Smooth muscle cell (in vitro differentiated cells): Measurements from ENCODE around the gene DSCAM. TPM values are rescaled to one million over a fixed set of nuclear protein-coding genes. Genes with fewer than 3 reads are reported as not detected.

Experiments used
- DNase-seq: peaks from one replicate; lab custom pipeline; 2025; ENCODE audit not compliant: unreplicated experiment; lab: John Stamatoyannopoulos, UW
- H2AFZ ChIP-seq: fragments of 200-600 bp; sonication (generic); 2 replicates; pipeline ENCODE4 v1.6.0; 2016; ENCODE audit warnings: antibody characterized with exemption, low read depth, mild to moderate bottlenecking
- H3F3A ChIP-seq: fragments of 200-600 bp; sonication (generic); 2 replicates; pipeline ENCODE4 v1.6.0; 2017; ENCODE audit warnings: antibody characterized with exemption, low read depth
- H3K27ac ChIP-seq: fragments of 200-600 bp; sonication (generic); 2 replicates; pipeline ENCODE4 v1.5.1; 2016; ENCODE audit warnings: low read depth, mild to moderate bottlenecking
- H3K27me3 ChIP-seq: fragments of 200-600 bp; sonication (generic); 2 replicates; pipeline ENCODE4 v1.6.1; 2016; ENCODE audit warnings: low read depth, mild to moderate bottlenecking
- H3K36me3 ChIP-seq: fragments of 200-600 bp; sonication (generic); 2 replicates; pipeline ENCODE4 v1.5.1; 2016; ENCODE audit warnings: low read depth
- H3K4me1 ChIP-seq: fragments of 200-600 bp; sonication (generic); 2 replicates; pipeline ENCODE4 v1.5.1; 2016; ENCODE audit warnings: low read depth
- H3K4me2 ChIP-seq: fragments of 200-600 bp; sonication (generic); 2 replicates; pipeline ENCODE4 v1.6.0; 2016; ENCODE audit warnings: mild to moderate bottlenecking
- H3K4me3 ChIP-seq: fragments of 200-600 bp; sonication (generic); 2 replicates; pipeline ENCODE4 v1.5.1; 2016; ENCODE audit warnings: mild to moderate bottlenecking
- H3K79me2 ChIP-seq: fragments of 200-600 bp; sonication (generic); 2 replicates; pipeline ENCODE4 v1.6.0; 2016; ENCODE audit warnings: low read depth, mild to moderate bottlenecking
- H3K9ac ChIP-seq: fragments of 200-600 bp; sonication (generic); 2 replicates; pipeline ENCODE4 v1.6.0; 2016; ENCODE audit warnings: low read depth
- H3K9me3 ChIP-seq: fragments of 200-600 bp; sonication (generic); replicated peaks from 2 replicates; pipeline ENCODE4 v1.5.1; 2016; ENCODE audit warnings: low read depth
- H4K20me1 ChIP-seq: fragments of 200-600 bp; sonication (generic); 2 replicates; pipeline ENCODE4 v1.6.0; 2016; ENCODE audit warnings: low read depth
- CTCF ChIP-seq: fragments of 200-600 bp; sonication (generic); IDR thresholded peaks from 2 replicates; pipeline ENCODE4 v1.5.1; 2017; ENCODE audit warnings: borderline replicate concordance, mild to moderate bottlenecking, antibody characterized with exemption; ENCODE audit not compliant: insufficient read depth, poor library complexity, severe bottlenecking
- WGBS: methylation state at CpG from one replicate; pipeline ENCODE4 v1.1.7; 2016; ENCODE audit warnings: low lambda C conversion rate; 5-methylcytosine and 5-hydroxymethylcytosine counted together
- polyA plus RNA-seq: library from polyadenylated mRNA; unstranded; fragments of >200 nt; fragmentation: Nextera tagmentation; extraction: Ambion mirVana; gene quantifications from 2 replicates; pipeline ENCODE4 v1.2.1, GENCODE V29; 2016
- total RNA-seq: library from RNA; depleted of rRNA; stranded (reverse); fragments of >200 nt; gene quantifications from 2 replicates; pipeline ENCODE4 v1.2.3, GENCODE V29; 2014

The DSCAM gene
- total and polyA plus RNA-seq, 2 experiments from 2014 or later = not detected

- DNase-seq = no peak
- no peaks in the 10 kb centered on the region for H4K20me1 ChIP-seq
- 91% methylated on average over 7 of the region's 7 CpGs for WGBS
- no peaks in the 10 kb centered on the region for H3K4me1 ChIP-seq
- H3K36me3 ChIP-seq = no peaks in the 10 kb centered on the region
- H2AFZ ChIP-seq = no peak overlapping the region
- no peaks in the 10 kb centered on the region for H3K79me2 ChIP-seq
- H3K27me3 ChIP-seq = no peaks in the 10 kb centered on the region
- no peaks in the 10 kb centered on the region for H3K9me3 ChIP-seq
- H3K9ac ChIP-seq = no peak overlapping the region
- H3K27ac ChIP-seq = no peak overlapping the region
- no peaks in the 10 kb centered on the region for H3F3A ChIP-seq
- H3K4me3 ChIP-seq = no peak overlapping the region
- TF ChIP-seq CTCF = no peak
- H3K4me2 ChIP-seq = no peak overlapping the region
Observed at GRCh38 chr21:40809673-40810197, 37.2 kb downstream of the DSCAM start.

- no peaks in the 10 kb centered on the region for H3F3A ChIP-seq
Observed at GRCh38 chr21:40803101-40803500, 43.9 kb downstream of the DSCAM start.

GRCh38 chr21:40800126-40800525 lies 46.8 kb downstream of the DSCAM start:
- Histone ChIP-seq H2AFZ (no peak overlapping the region), H4K20me1 (no peaks in the 10 kb centered on the region), H3K4me2 (no peak overlapping the region), H3K27ac (no peak overlapping the region), H3K79me2 (no peaks in the 10 kb centered on the region), H3K4me3 (no peak overlapping the region), H3K9ac (no peak overlapping the region), H3K27me3 (no peaks in the 10 kb centered on the region), H3K4me1 (no peaks in the 10 kb centered on the region), H3F3A (no peaks in the 10 kb centered on the region), H3K36me3 (no peaks in the 10 kb centered on the region), H3K9me3 (no peaks in the 10 kb centered on the region)
- TF ChIP-seq CTCF = no peak
- WGBS = 90% methylated on average over 1 of the region's 1 CpG
- no peak for DNase-seq

More at GRCh38 chr21:40803101-40803500, 43.9 kb downstream of the DSCAM start:
- H3K4me1 ChIP-seq = no peaks in the 10 kb centered on the region
- H3K27me3 ChIP-seq = no peaks in the 10 kb centered on the region
- 72% methylated on average over 3 of the region's 3 CpGs for WGBS
- H4K20me1 ChIP-seq = no peaks in the 10 kb centered on the region
- H3K79me2 ChIP-seq = no peaks in the 10 kb centered on the region
- no peak overlapping the region for H3K27ac ChIP-seq
- H3K9me3 ChIP-seq = no peaks in the 10 kb centered on the region
- no peak for TF ChIP-seq CTCF
- no peak overlapping the region for H3K4me3 ChIP-seq
- no peak overlapping the region for H2AFZ ChIP-seq
- no peak for DNase-seq
- H3K4me2 ChIP-seq = no peak overlapping the region
- no peaks in the 10 kb centered on the region for H3K36me3 ChIP-seq
- no peak overlapping the region for H3K9ac ChIP-seq

- no peak overlapping the region for H3K27ac ChIP-seq
- H3F3A ChIP-seq = no peaks in the 10 kb centered on the region
- no peak for TF ChIP-seq CTCF
- no peak for DNase-seq
- no peaks in the 10 kb centered on the region for H4K20me1 ChIP-seq
- H3K36me3 ChIP-seq = no peaks in the 10 kb centered on the region
- no peaks in the 10 kb centered on the region for H3K9me3 ChIP-seq
- WGBS = 85% methylated on average over 2 of the region's 2 CpGs
- no peak overlapping the region for H3K9ac ChIP-seq
- H2AFZ ChIP-seq = no peak overlapping the region
- no peak overlapping the region for H3K4me2 ChIP-seq
- no peaks in the 10 kb centered on the region for H3K79me2 ChIP-seq
- H3K27me3 ChIP-seq = no peaks in the 10 kb centered on the region
- no peak overlapping the region for H3K4me3 ChIP-seq
- no peaks in the 10 kb centered on the region for H3K4me1 ChIP-seq
Observed at GRCh38 chr21:40797891-40798290, 49.1 kb downstream of the DSCAM start.
